Measurements from ENCODE around the gene EPHA10.

DNA sequence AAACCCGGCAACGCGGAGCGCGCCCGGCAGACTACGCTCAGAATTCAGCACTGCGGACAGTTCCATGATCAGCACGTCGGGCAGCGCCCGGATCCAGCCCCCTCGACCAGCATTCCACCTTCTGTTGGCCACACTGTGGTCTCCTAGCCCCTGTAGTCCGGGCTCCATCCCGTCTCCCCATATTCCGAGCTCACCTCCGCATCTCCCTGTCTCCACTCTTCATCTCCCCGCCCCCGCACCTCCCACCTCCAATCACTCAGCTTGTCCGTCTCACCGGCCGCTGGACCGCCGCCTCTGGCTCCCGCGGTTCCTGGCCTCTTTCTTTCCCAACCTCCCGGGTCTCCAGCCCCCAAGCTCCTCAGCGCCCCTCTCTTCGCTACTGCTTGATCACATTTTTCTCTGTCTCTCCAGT, 500 bp downstream of the EPHA10 start:
- TF ChIP-seq, protein P1, sequence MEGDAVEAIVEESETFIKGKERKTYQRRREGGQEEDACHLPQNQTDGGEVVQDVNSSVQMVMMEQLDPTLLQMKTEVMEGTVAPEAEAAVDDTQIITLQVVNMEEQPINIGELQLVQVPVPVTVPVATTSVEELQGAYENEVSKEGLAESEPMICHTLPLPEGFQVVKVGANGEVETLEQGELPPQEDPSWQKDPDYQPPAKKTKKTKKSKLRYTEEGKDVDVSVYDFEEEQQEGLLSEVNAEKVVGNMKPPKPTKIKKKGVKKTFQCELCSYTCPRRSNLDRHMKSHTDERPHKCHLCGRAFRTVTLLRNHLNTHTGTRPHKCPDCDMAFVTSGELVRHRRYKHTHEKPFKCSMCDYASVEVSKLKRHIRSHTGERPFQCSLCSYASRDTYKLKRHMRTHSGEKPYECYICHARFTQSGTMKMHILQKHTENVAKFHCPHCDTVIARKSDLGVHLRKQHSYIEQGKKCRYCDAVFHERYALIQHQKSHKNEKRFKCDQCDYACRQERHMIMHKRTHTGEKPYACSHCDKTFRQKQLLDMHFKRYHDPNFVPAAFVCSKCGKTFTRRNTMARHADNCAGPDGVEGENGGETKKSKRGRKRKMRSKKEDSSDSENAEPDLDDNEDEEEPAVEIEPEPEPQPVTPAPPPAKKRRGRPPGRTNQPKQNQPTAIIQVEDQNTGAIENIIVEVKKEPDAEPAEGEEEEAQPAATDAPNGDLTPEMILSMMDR (IDR thresholded peaks at IDR 0.05; ENCODE audit: low read length) = no peak
- no peak for TF ChIP-seq EZH2 (IDR thresholded peaks at IDR 0.05; ENCODE audit: borderline replicate concordance, low read length)
